HG03135 (cell line): Measurements from ENCODE around the gene PACSIN2.
"Not testable (repeated sequence)": the region's sequence is repeated elsewhere in the genome, so short reads cannot be mapped to it uniquely, and the experiment has no call there.

Source experiments
- ATAC-seq: cut with Tn5 transposase; IDR thresholded peaks from one replicate; pipeline ENCODE4 v1.9.1; 2021; ENCODE audit warnings: mild to moderate bottlenecking, moderate library complexity; ENCODE audit not compliant: unreplicated experiment

The PACSIN2 gene

GRCh38 chr22:42970029-42970428 lies 44.9 kb downstream of the PACSIN2 start:
- no peak for ATAC-seq

GRCh38 chr22:42969348-42969975 lies 45.5 kb downstream of the PACSIN2 start:
- ATAC-seq, result no peak

DNA sequence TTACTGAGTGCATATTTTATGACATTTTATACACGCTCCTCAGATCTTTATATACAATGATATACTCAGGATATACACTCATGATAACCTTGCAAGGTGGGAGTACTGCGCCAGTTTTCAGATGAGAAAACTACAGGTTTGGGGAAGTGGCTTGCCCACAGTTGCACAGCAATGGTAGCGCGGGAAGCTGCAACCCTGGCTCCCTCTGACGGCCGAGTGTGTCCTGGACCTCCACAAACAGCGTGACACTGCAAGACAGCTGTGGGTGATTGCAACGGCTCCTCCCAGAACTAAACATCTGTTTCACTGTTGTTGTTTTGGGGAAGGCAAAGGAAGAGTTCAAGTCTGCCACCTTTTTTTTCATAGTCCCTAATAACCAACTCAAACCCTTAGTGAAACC lies 47.0 kb downstream of the PACSIN2 start:
- no peak for ATAC-seq

DNA sequence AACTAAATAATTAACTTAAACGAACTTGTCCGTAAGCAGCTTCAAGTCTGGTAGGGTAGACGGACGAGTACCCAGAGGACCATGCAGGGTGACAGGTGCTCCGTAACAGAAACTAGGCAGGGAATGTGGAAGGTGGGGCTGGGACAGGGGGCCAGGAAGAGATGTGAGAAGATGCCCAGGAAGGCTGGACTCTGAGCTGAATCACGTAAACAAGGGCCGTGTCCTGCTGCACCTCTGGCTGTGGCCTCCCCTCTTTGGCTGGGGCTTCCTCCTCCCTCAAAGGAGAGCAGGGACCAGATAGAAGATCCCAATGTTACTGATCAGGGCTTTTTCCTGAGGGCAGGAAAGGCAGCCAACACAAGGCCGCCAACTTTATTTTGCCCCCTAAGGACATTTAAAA lies 47.9 kb downstream of the PACSIN2 start:
- no peak for ATAC-seq

- no peak for ATAC-seq
Measured at GRCh38 chr22:42966497-42966896, 48.5 kb downstream of the PACSIN2 start.

DNA sequence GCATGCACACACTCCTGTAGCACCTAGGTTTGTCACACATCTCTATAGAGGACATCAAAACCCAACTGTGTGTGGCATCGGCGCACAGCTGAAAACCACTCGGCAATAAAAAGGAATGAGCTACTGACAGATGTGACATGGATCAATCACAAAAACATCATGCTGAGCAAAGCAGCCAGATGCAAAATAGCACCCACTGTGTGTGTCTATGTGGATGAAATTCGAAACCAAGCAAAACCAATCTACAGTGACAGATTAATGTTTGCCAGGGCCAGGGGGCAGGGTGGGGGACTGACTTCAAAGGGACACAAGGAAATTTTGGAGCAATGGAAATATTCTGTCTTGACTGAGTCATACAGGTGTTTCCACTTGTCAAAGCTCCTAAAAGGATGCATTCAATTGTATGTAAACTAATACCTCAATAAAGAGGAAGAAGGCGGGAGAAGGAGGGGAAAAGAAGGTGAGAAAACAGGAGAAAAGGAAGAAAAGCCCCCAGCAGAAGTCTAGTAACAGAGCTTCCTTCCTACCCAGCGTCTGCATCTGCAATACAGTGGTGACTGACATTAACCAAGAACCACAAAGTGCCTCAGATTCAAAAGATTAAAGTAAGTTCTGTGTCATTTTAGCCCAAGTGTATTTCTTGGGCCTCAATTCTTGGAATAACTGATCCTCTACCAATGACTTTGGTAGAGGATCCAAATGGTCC lies 49.8 kb downstream of the PACSIN2 start:
- ATAC-seq, result no peak

GRCh38 chr22:42963231-42963595 lies 51.7 kb downstream of the PACSIN2 start:
- ATAC-seq, result no peak

GRCh38 chr22:42962295-42963230 lies 52.4 kb downstream of the PACSIN2 start:
- ATAC-seq, result no peak

DNA sequence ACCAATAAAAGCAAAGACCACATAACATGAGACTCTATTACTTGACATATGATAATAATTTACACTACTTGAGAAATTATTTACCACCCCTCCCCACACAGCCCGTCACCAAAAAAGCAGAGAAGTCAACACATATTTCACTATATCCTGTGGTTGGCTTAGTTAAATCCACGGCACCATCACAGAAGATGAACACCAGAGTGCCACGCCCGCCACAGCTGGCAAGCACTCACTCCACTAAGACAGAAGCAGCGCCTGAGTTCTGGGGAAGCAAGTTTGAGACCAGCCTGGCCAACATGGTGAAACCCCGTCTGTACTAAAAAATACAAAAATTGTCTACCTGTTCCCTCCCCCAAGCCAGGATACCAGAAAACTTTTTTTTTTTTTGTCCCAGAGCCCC lies 53.1 kb downstream of the PACSIN2 start:
- no peak for ATAC-seq

- not testable (repeated sequence) for ATAC-seq
Measured at GRCh38 chr22:42961400-42961690, 53.6 kb downstream of the PACSIN2 start.

DNA sequence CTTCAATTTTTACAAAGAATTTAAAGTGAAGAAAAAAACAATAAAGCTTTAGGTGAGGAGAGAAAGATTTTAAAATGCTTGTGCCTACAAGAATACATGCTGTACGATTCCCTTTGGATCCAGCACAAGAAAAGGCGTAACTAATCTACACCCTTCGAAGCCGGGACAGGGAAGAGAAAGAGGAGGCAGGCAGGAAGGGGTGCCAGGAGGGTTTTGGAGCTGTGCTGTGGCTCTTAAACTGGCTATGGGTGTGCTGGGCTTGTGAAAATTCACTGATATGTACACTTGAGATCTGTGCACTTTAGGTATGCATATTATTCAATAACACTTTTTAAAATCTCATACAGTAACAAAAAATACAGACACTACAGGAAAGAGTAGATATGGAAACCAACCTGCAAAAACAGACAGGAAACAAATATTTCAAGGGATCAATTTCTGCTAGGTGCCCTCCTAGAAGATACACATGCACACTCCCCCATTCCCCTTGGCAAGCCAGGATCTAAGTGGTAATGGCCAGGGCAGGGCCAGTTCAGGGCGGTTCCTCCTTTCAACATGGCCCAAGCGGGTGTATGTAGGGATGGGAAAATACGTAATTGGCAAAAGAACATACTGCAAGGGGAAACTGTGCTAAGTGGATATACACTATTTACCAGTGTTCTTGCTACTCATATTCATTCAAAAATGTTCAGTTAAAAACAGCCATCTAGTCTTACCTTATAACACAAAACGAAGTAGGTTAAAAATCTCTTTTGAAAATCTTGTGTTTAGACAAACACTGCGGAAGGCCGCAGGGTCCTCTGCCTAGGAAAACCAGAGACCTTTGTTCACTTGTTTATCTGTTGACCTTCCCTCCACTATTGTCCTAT lies 54.2 kb downstream of the PACSIN2 start:
- no peak for ATAC-seq

- ATAC-seq, result no peak
Measured at GRCh38 chr22:42959576-42960509, 55.1 kb downstream of the PACSIN2 start.

DNA sequence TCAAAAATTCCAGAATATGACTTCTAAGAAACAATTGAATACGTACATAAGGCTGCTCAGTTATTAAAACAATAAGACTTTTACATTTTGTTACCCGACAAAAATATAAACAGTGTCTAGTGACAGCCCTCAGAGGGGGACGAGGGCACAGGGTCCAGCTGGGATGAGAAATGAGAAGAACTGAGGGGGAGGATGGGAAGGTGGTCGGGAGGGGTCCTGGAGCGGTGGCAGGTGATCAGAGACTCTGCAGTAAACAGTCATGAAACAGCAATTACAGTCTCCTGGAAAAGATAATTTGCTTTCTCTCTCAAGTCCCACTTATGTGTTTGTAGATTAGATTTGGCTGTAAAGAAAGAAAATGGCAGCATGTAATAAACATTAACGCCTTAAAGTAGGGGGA lies 56.0 kb downstream of the PACSIN2 start:
- no peak for ATAC-seq

DNA sequence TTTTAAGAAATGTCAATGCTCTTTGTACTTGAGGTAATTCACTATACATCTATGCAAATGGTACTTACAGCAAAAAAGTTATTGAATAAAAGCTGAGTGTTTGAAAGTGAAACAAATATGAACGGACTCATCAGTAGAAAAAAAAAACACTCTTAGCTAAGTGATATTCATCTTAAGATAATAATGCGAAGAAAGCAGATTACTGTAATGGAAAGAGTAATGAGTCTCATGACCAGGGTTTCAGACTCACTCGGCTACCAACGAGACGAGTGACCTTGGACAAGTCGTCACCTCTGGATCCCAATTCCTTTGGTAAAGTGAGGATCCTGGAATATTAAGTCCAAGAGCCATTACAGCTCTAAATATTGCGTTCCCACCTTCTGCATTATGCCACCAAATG lies 57.0 kb downstream of the PACSIN2 start:
- ATAC-seq, result no peak

GRCh38 chr22:42957544-42957943 lies 57.4 kb downstream of the PACSIN2 start:
- ATAC-seq, result no peak

GRCh38 chr22:42955848-42956247 lies 59.1 kb downstream of the PACSIN2 start:
- no peak for ATAC-seq

DNA sequence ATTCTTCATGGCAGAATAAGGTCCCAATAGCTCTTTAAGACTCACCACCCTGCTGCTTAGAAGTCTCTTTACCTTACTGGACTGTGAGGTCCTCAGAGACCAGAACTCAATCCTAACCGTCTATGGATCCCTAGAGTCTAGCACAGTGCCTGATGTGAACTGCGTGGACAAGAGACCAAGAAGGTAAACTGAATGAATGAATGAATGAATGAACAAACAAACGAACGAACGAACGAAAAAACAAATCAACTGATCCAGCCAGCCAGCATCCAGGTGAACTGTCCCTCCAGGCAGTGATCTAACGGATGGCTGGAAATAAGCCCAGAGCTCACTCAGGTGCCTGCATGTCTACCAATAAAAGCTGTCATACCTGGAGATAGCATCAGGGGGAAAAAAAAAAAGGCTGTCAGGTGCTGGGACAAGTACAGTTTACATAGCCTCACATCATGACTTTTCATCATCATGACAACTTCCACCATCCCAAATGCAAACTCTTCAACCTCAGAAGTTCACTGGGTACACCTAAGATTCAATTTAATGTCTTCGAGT lies 59.8 kb downstream of the PACSIN2 start:
- ATAC-seq, result no peak

GRCh38 chr22:42953751-42954150 lies 61.2 kb downstream of the PACSIN2 start:
- ATAC-seq, result not testable (repeated sequence)

DNA sequence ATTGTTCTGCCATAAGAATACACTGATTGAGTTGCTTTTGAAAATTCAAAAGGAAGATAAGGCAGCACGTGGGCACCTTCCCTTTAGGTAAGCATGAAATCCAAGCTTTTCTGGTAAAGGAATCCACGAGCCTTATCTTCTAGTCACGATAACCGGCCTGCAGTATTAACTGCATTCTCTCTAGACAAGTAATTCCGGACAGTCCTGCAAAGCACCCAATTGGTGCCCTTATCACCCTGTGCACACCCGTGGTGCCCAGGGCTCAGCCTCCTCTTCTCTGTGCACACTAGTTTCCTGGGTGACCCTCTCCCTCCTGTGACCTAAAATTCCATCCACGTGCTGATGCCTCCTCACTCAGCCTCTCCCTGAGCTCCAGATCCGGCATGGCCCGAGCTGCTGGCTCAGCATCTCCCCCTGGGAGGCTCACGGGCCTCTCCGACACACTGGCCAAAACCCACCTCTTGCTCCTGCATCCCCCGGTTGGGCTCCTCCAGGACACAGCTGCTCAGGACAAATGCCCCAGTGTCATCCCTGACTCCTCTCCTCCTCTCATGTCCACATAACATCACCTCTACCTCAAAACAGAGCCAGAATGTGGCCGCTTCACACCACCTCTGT lies 63.7 kb downstream of the PACSIN2 start:
- no peak for ATAC-seq
